DMS153 treated with DMSO at 0.1 percent for 48 hours (cell line): ENCODE results near the gene MLLT1.

Experiments
- DNase-seq: peaks from one replicate; lab custom pipeline; 2025; ENCODE audit not compliant: unreplicated experiment; lab: John Stamatoyannopoulos, UW

Gene MLLT1

DNA sequence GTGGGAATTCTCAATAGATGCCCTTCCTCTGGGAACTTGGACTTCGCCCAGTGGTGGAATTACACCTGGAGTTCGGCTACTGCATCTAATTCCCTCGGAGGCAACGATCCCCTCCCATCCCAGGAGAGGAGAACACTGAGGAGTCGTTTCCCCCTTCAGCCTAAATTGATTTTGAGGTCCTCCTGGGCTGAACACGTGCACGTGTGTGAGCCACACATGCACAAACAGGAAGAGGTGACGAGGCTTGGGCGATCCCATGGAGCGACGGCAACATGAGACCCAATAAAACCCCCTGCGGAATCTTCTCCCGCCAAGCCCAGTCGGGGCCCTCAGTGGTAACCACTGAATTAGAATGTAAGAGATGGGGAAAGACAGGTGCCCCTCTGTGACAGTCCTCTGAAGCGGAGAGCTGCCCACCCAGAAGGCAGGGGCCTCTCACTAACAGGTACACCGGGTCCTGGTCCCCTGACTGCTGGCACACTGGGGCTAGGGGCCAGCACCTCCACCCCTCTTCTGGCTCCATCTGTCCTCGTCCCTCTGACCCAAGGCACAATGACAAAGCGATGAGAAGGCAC, 4.5 kb downstream of the MLLT1 start:
- DNase-seq = no peak

DNA sequence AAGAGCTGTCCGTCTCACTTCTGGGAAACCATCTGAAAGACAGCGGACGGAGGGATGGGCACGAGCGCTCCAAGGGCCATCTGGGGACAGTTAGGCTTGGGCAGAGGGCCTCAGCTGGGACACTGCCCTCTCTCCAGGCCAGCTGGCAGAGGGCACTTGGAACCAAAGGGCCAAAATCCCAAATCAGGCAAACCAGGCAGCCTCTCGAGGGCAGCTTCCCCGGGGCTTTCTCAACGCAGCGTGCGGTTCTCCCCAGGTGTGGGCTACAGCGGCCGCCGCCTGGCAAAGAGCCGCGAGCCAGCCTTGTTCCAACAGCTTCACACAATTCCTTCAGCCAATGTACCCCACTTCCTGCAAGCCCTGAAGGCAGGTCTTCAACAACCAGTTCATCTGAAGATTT, 5.0 kb downstream of the MLLT1 start:
- DNase-seq = no peak

DNA sequence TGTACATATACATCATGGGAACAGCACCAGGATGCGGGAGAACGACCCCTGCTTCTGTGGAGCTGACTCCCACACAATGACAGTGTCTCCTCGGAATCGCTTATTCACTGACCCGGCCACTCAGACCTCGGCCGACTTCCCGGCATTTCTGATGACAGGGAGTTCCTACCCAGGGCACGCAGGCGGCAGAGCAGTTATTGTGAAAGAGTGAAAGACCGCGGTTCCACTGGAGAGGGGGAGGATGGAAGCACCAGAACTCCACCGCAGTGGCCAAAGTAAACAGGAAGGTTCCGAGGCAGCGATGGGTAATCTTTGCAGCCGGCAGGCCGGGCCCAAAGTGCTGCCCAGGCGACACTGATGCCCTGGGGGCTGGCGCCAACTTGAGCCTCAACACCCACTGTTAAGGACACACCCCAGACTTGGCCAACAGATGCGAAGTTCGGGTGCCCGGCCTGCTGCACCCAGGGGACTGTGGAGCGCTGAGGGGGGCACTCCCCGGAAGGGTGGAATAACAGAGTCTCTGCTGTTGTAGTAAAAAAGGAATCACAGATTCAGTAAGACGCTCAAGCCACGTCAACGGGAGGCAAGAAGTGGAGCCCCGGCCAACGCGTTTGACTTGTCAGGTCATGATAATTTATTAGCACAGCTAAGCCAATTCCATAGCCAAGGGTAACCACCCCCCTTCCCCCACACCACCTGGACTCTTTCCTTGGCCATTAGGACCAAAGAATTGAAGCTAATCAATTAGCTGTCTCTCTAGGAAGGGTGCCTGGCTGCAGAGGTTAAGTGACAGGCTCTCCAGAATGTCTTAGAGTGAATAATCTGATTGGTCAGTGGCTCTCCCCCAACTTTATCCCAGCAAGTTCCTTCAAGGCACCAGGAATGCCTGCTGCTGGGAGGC, 5.8 kb downstream of the MLLT1 start:
- DNase-seq = no peak

DNA sequence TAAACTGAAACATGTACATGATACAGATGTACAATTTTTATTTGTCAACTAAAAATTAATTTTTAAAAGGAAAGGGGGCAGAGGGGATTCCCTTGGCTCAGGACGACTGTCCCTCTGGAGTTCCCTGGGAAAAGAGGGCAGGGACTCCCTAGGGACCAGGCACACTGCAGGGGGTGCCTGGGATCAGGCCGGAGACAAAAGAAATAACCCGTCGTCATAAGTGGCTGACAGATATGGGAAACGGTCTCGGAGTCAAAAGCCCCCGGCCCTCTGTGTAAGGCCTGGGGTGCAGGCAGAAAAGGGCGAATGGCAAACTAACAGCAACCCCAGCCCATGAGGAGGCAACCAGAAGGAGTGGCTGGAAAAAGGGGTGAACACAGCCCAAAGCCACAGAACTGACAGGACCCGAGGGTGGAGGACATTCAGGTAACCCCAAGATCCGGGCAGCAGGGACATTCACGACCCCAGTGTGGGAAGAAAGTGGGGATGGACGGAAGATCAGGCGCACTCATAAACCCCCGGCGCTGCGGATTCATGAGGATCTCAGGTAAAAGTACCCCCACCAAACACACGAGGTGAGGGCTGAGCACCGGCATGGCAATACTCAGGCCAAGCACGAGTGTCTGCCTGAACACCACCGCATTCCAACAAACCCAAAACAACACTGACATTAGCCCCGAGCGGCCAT, 6.7 kb downstream of the MLLT1 start:
- no peak for DNase-seq

DNA sequence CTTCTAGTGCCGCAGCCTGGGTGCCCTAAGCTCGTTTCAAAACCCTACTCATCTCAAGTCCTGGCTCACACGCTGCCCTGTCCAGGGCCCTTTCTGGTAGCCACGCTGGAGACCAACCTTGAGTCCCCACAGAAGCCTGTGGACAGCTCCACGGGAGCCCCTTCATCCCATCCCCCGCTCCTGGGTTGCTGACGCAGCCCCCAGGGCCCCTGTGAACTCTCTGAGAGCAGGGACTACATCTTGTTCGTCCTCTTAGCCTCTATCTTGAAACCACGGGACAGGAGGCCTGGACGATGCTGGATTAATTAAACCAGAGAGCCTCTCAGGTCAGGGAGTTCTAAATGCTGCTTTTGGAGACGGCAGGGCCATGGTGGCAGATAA, 7.4 kb downstream of the MLLT1 start:
- no peak for DNase-seq

DNA sequence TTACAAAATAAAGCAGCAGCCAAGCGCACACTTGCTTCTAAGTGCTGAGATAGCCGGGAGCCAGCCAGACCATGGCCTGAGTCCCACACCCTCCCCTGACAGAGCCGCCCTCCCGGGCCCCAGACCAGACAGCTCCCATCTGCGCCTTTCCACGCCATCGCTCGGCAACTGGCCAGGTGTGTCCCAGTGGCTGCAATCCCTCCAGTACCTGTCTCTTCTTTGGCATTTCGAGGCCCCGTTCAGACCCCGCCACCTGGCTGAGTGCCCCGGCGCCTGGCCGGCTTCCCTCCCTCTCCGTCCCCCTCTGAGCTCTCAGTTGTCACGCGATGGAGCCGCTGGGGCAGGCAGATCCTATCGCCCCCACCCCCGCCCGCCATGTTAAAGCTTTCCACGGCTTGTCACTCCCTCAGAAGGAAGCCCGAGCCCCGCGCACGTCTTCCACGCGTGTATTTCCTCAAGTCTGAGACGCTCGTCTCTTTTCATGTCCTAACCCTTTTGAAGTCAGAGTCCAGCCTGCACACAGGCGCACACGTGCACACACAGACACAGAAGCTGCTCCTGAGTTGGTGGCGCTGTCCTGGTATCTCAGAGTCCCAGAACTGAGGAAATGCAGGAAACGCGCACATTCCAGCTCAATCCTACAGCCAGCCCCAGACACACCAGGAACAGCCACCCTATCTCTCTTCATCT, 7.9 kb downstream of the MLLT1 start:
- no peak for DNase-seq

DNA sequence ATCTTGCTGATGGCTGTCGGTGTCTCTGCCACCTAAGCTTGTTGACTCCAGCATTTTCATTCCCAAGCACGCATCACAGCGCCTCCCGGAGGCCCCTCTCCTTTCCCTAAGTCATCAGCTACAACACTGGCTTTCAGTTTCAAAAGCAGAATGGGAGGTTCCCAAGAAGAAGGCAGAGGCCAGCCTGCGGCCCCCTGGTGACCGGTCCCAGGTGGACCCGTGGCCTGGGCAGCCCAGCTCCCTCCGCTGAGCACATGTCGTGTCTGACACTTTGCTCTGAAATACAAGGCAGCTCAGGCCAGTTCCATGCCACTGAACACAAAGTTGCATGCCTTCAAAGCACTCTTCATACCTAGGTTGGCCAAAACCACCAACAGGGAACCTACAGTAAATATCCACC, 8.5 kb downstream of the MLLT1 start:
- no peak for DNase-seq

DNA sequence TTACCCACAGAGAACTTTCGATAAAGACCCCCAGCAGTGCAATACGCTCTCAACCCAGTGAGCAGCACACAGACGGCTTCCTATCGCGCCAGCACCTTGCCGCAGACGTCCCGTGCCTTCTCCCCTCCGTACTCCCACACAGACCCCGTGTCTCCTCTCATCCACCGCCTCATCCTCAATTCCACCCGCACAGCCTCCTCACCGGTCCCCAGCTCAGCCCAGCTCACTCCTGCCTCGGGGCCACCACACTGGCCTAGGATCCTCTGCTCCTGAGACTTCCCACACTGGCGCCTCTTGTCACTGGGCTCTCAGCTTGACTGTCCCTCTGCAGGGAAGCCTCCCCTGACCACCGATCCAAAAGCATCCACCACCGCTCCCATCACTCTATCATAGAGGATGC, 9.0 kb downstream of the MLLT1 start:
- DNase-seq = no peak

DNA sequence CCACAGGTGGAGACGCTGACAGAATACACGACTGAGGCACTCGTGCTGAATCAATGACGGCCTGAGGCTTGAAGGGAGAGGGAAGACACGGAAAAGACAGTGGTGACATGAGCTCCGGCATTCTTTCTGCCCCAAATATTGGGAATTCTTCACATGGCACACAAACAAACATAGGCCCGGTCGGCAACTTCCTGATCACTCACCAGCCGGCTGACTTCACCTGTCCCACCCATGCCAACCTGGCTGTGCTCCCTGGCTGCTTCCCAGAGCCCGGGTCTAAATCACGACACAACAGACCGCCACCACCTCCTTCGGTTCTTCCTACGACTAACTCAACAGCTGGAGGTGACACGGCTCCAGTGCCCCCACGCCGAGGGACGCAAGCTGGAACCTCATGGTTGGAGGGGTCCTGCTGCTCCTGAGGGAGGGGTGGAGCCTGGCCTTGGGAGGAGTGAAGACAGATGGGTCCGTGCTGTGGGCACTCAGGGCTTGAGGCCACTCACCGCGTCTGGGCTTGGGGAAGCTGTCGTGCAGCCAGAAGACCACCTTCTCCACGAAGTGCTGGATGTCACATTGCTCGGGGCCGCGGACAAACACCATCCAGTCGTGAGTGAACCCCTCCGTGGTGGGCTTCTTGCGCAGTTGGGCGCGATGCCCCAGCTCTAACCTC, 9.6 kb downstream of the MLLT1 start:
- no peak for DNase-seq

DNA sequence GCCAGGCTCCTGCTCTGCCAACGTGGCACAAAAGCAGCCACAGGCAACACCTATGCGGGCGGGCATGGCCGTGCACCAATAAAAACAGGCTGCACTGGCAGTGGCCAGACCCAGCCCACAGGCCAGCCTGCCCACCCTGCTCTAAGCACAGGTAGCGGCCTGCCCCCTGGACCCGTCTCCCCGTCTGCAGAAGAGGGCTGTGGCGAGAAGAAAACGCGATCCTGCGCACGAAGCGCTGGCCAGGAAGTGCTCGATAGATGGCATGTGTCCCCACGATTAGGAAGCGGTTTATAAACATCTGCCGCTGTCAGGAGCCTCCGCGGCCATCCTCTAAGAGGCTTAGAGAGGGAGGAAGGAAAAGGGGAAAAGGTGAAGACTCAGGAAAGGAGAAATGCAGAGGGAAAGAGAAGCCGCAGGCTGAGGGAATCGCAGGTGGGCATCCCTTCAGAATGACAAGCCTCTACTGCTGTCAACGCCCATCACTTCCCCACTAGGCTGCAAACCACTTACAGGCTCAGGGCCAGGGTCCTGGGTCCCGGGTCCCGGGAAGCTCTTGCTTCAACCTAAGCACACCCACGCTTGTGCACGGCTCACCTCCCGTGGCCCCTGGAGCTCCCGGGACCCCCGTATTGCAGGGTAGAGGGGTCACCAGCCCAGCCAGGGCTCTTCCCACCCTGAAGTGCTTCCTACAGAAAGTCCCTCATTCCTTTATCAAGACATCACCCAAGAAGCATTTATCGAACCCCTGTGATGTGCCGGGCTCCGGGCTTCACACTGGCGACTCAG, 10.5 kb downstream of the MLLT1 start:
- DNase-seq = no peak

DNA sequence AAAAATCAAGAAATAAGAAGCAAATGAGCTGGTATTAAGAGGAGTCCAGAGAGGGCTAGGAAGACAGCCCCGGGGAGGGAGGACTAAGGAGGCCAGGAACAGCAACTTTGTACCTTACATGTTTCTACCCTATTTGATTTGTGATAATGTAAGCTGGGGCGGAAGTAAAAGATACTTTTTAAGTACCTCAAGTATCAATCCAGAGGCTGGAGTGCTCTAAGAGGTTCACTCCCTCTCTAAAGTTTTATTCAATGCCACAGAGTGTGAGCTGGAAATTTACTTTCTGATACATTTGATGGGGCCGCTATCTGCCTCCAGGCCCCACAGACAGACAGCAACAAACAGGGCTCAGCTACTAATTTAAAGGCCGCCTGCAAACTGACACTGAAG, 11.4 kb downstream of the MLLT1 start:
- no peak for DNase-seq

DNA sequence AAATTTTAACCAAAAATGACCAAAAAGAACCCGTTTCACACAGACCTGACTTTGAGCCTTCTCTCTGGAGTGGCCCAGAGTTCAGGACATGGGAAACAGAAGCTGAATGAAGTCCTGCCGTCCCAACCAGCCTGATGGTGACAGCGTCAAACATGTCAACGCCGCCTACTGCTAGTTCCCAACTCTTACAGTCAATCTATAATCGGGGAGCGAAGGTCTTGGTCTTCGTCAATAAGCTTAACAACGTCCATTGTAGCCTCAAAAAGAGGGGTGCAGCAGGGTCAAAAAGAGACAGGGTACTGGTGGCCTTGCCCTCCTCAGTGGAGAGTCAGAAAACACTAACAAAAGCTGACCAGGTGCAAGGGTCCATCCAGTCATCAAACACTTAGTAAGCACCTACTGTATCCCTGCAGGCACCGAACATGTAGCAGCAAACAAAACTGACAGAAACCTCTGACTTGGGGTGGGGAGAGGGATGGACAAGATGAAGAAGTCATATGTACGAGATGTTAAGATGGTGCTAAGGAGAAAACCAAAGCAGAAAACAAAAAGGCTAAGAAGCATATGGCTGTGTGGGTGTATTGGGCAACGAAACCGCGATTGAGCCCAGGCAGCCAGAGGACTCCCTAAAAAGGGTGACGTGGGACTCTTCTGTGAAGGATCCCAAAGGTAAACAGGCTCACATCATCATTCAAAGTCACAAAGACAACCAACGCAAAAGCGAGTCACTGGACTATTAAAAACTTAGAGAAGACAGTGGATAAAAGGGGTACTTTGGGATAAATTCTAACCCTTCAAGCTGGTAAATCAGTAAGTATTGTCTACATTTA, 12.0 kb downstream of the MLLT1 start:
- no peak for DNase-seq

DNA sequence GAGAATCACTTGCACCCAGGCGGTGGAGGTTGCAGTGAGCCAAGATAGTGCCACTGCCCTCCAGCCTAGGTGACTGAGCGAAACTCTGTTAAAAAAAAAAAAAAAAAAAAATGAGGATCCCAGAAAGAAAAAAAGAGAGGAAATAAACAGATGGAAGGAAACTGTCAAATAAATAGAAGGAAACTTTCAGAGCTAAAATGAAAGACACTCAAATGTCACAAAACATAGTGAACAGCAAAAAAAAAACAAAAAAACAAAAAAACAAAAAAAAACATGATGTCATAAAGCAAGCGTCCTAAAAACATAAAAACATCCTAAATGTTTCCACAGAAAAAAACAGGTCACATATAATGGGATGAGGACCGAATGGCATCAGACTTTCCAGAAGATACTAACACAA, 15.0 kb downstream of the MLLT1 start:
- no peak for DNase-seq

DNA sequence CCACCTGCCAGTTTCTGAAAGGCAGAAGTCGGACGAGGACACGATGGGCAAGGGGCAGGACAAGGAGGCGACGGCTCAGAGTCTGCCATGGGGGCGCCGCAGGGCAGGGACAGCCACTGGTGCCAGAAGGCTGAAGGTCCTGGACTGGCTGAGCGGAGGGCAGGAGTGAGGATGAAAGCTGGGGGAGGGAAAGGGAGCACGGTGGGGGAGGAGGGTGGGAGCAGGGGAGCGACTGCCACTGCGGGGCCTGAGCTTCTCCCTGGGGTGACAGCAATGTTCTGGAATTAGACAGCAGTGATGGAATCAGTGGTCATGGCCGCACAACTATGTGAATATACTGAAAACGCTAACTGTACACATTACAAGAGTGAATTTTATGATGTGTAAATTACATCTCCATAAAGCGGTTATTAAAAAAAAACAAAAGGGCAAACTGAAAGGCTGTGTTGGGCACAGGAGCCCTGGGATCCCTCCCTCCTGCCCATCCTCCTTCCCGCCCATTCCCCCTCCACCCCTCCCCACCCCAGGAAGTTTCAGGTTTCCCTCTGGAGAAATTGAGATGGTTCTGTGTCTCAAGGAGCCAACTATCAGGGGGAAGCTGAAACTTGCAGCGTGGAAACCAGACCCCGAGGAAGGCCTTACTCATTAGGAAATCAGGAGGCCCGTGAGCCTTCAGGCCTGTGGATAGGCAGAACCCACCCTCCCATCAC, 15.9 kb downstream of the MLLT1 start:
- no peak for DNase-seq

DNA sequence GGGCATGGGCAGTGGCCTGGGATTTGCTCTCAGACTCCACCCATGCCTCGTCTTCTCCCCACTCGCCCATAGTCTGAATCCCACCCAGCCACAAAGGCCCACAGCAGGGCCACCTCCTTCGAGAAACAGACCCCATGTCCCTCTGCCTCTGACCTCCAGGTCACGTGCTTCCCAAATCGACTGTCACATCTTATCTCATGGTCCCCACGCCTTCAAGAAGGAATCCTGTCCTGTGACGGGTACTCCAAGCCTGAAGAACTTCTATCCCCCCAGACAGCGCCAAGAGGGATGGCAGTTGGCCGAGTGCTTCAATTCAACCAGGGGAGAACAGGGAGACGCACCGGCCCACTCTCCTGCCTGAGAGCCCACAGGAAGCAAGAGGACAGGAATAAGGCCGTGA, 16.5 kb downstream of the MLLT1 start:
- DNase-seq = no peak

DNA sequence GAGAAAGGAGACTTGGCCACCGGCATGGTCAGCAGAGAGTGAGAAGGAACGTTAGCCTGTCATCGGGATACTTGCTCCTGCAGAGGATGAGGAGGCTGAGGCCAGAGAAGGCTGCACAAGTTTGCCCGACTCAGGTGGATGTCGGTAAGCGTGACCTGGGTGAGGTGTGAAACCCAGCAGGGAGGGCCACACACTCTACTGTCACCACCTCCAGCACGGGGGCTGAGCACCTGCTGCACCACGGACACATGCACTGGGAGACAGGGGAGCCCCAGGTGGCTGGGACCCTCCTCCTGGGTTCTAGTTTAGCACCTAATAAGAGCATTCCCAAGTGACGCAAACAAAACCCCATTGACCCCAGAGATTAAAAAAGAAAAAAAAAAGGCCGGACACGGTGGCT, 17.3 kb downstream of the MLLT1 start:
- DNase-seq = no peak

DNA sequence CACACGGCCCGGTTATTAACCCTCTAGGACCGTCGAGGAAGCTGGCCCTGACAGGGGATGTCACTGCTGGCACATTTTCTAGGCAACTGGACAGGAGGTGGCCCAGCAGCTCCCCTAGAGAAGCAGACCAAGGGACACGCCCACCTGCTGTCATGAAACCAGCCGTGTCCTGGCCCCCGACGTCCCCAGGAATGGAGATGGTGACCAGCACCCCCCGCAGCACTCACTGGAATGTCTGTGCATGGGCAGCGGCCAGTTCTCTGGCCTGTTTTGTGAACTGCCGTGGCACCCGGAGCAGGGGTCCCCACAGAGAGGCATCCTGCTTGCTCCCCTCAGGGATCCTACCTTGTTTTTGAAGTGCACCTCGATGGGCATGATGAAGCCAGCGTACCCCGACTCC, 17.9 kb downstream of the MLLT1 start:
- DNase-seq = no peak

DNA sequence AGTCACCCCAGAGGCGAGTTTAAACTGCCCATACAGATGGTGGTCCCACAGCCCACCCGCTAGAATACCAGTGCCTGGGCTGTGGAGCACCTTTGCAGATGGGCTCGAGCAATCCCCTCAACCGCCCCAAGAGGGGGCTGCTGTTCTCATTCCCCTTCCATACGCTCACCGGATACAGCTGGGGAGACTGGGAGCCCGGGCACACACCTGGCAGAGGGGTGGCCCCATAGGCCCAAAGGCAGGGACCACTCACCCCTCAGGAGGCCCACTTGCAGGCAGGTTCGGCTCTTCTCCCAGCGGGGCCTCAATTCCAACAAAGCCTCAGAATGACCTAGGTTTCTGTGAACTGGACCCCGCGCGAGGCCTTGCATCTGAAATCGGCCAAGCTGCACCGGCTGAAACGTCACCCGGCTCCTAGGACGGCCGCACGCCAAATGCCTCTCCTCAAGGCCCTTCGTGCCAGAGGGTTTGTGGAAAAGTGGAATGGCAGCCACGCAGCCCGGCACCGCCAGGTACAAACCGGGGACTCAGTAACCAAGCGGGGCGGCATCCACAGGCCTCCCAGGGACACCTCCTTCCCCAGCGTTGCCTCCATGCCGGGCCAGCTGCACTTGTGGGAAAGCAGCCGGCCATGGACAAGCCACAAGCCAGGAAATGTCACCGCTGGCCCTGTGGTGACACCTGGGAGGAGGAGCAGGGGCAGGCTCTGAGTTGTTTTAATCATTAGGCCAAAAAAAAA, 18.7 kb downstream of the MLLT1 start:
- no peak for DNase-seq
